GM12891 (cell line): Measurements from ENCODE around the gene IMPDH1.

Experiments
- POLR2A ChIP-seq: IDR thresholded peaks from 2 replicates; pipeline ENCODE4 v1.6.1; 2011; ENCODE audit warnings: low read depth, low read length, control low read depth
- POLR2AphosphoS5 ChIP-seq: IDR thresholded peaks from 2 replicates; pipeline ENCODE4 v1.6.1; 2011; ENCODE audit warnings: low read depth, low read length, control low read depth
- POU2F2 ChIP-seq: IDR thresholded peaks from 2 replicates; pipeline ENCODE4 v1.6.1; 2011; ENCODE audit warnings: low read depth, mild to moderate bottlenecking, control low read depth, low read length, moderate library complexity
- SPI1 ChIP-seq: IDR thresholded peaks from 2 replicates; pipeline ENCODE4 v1.6.1; 2011; ENCODE audit warnings: low read depth, low read length, control low read depth
- TAF1 ChIP-seq: IDR thresholded peaks from 2 replicates; pipeline ENCODE4 v1.6.1; 2011; ENCODE audit warnings: low read depth, low read length, control low read depth

GRCh38 chr7:128350708-128351295, 59.0 kb downstream of the IMPDH1 start:
- TF ChIP-seq POLR2A (no peak), POLR2AphosphoS5 (no peak), TAF1 (no peak), POU2F2 (no peak), SPI1 (no peak)
